GM21723 (cell line): ENCODE results near the gene ANLN.
"Not testable (repeated sequence)": the region's sequence is repeated elsewhere in the genome, so short reads cannot be mapped to it uniquely, and the experiment has no call there.

Experiments
- ATAC-seq: cut with Tn5 transposase; IDR thresholded peaks from one replicate; pipeline ENCODE4 v1.9.1; 2021; ENCODE audit warnings: mild to moderate bottlenecking, moderate library complexity; ENCODE audit not compliant: unreplicated experiment

ANLN gene

GRCh38 chr7:36389371-36390198 lies at the start of gene ANLN:
Gene ANLN (plus strand): TSS chr7:36389862. CDS start chr7:36390027, 165 bp downstream.
- peak; percentile 73 for ATAC-seq

DNA sequence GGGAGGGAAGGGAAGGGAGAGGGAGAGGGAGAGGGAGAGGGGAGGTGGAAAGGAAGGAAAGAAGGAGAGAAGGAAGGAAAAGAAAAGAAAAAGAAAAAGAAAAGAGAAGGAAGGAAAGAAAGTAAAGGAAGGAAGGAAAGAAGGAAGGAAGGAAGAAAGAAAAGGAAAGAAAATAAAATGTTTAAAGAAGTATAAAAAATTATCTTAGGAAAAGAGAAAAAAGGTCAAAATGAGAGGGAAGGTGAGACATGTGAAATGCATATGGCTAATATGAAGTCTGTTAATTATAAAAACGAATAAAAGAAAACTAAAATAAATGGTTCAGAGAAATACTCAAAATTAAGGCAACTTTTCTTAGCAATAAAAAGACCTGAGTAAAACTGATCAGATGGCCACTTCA lies 46.1 kb upstream of the ANLN start:
- ATAC-seq = no peak

DNA sequence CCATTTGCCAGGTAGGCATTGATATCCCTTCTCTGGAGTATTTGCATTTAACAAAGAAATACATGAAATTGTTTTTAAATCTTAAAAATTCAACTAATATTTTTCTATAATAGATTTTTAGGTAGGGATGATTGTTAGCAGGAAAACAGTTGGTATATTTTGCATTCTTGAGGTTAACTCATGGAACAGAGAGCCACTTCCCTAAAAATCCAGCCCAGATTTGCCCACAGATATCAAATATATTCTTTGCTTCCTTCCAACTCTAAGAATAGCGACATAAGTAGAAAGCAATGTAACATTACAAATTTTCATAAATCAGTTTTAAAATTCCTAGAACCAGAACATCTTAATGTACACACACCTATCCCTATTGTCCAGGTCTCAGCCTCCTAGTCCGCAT lies 45.0 kb upstream of the ANLN start:
- no peak for ATAC-seq

- ATAC-seq = no peak
Measured at GRCh38 chr7:36346260-36346831, 43.3 kb upstream of the ANLN start.

DNA sequence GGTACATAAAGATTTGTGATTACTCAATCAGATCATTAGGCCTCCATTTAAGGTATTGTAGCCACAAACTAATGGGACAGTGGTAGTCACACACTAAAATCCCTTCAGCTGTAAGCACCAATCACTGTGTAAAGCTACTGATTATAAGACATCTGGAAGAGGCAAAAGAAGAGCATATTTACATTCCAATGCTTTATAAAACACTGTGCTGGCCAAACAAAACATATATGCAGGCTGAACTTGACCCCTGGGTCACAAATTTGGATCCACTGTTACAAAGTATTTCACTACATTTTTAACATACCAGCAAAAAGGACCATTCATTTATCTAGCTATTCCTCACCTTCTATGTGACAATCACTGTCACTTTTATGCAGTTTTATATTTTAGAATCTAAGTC lies 41.4 kb upstream of the ANLN start:
- ATAC-seq = no peak

- no peak for ATAC-seq
Measured at GRCh38 chr7:36348771-36349170, 40.9 kb upstream of the ANLN start.

- ATAC-seq = no peak
Measured at GRCh38 chr7:36349626-36350025, 40.0 kb upstream of the ANLN start.

GRCh38 chr7:36355490-36355889 lies 34.2 kb upstream of the ANLN start:
- no peak for ATAC-seq

DNA sequence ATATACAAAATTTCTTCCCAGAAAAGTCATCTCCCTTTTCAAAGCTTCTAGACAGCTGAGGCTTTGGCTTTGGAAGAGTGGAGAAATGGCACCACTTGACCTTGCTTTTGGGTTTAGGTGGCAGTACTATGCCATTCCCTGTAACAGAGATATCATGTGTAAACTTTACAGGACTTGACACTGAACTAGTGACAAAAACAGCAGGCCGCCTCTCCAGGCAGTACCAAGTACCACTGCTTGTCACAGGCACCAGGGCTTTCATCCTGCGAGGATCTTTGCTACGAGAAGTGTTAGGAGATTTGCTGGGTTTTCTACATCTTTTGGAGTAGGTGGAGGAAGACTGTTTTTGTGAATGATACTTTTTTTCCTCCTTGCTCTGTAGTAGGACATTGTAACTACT lies 32.6 kb upstream of the ANLN start:
- no peak for ATAC-seq

DNA sequence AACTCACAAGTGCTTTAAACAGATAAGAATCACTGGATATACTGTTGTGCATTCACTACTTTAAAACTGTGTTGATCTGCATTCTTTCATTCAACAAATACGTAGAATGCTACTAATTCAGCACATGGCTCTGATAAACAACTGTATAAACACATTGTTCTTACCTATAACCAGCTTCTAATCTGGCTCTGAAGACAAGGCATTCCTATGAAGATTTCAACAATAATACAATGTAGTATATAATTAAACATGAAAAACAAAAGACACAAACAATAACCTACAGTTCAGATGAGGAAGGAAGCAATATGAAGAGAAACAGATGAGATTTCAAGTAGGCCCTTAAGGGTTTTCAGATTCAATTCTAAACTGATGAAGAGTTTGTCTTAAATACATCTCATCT lies 31.1 kb upstream of the ANLN start:
- ATAC-seq = no peak

- ATAC-seq = no peak
Measured at GRCh38 chr7:36360244-36360643, 29.4 kb upstream of the ANLN start.

GRCh38 chr7:36361227-36361626 lies 28.4 kb upstream of the ANLN start:
- no peak for ATAC-seq

DNA sequence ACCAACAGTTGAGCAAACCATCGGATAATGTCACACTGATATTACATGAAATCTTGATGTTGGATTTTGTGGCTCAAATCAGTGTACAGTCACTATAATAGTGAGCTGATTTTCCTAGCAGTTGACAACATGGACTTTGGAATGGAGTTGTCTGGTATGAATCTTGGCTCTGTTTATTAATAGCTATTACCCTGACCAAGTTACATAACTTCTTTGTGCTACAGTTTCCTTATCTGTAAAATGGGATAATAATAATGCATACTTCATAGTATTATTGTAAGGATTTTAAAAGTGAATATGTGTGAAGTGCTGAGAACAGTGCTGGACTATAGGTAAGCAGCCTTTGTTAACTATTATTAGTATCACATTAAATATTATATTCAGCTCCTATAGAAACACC lies 26.1 kb upstream of the ANLN start:
- ATAC-seq = no peak

GRCh38 chr7:36366005-36366717 lies 23.5 kb upstream of the ANLN start:
- no peak for ATAC-seq

- ATAC-seq = peak; percentile 99
Measured at GRCh38 chr7:36366718-36367560, 22.7 kb upstream of the ANLN start.

DNA sequence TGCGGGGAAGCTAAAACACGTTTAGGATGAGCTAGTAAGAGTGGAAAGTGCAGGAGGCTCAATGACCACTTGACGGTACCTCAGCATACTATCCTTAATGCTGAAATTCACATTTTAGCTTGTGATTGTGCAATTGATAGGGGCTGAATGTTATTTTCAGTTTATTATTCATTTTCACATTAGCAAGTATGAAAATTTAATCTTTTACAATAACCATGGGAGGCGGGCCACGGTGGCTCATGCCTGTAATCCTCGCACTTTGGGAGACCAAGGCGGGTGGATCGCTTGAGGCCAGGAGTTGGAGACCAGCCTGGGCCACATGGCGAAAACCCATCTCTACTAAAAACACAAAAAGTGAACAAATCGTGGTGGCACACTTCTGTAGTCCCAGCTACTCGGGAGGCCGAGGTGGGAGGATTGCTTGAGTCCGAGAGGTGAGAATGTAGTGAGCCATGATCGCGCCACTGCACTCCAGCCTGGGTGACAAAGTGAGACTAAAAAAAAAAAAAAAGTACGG lies 22.0 kb upstream of the ANLN start:
- ATAC-seq = no peak

- ATAC-seq = no peak
Measured at GRCh38 chr7:36368496-36368895, 21.2 kb upstream of the ANLN start.

DNA sequence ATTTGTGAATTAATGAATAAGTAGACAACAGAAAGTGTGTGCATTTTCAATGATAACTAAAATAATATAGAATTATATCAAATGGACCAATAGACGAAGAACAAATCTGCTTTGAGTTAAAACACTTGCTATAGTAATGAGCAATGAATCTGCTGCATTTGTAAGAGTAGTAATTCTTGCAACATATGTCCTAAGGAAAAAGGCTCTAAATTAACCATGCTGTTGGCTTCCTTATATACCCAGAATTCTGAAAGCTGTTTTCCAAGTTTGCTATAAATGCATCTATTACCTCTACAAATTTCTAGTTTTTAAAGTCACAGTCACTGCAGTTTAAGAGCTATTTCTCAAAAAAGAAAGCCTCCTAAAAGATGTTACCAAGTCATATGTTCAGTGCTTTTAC lies 20.5 kb upstream of the ANLN start:
- ATAC-seq = no peak

GRCh38 chr7:36370046-36370445 lies 19.6 kb upstream of the ANLN start:
- ATAC-seq = no peak

- no peak for ATAC-seq
Measured at GRCh38 chr7:36372156-36372555, 17.5 kb upstream of the ANLN start.

DNA sequence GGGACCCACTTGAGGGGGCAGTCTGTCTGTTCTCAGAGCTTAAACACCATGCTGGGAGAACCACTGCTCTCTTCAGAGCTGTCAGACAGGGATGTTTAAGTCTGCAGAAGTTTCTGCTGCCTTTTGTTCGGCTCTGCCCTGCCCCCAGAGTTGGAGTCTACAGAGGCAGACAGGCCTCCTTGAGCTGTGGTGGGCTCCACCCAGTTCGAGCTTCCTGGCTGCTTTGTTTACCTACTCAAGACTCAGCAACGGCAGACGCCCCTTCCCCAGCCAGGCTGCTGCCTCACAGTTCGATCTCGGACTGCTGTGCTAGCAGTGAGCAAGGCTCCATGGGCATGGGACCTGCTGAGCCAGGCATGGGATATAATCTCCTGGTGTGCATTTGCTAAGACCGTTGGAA lies 11.1 kb upstream of the ANLN start:
- not testable (repeated sequence) for ATAC-seq
